NCI-H748 (cell line): Measurements from ENCODE around the gene MRPS12.

Experiments
- DNase-seq: peaks from one replicate; lab custom pipeline; 2025; ENCODE audit not compliant: unreplicated experiment; lab: John Stamatoyannopoulos, UW

The MRPS12 gene

GRCh38 chr19:38971672-38972071, 40.9 kb downstream of the MRPS12 start:
- no peak for DNase-seq

- no peak for DNase-seq
These were observed 44.0 kb downstream of the MRPS12 start for GRCh38 chr19:38974624-38975213.

- no peak for DNase-seq
These were observed 44.6 kb downstream of the MRPS12 start, which contains the start of gene FBXO17 for GRCh38 chr19:38975214-38975860. TSS of gene FBXO17 (minus strand) at chr19:38975742. CDS start at chr19:38950319, 25,423 bp downstream.

GRCh38 chr19:38975861-38976271, 45.1 kb downstream of the MRPS12 start:
- peak; percentile 31 for DNase-seq

- DNase-seq, result no peak
These were observed 46.9 kb downstream of the MRPS12 start for GRCh38 chr19:38977445-38978325.

GRCh38 chr19:38978326-38978689, 47.6 kb downstream of the MRPS12 start:
- no peak for DNase-seq

GRCh38 chr19:38979812-38980211, 49.1 kb downstream of the MRPS12 start:
- no peak for DNase-seq

- no peak for DNase-seq
These were observed 50.0 kb downstream of the MRPS12 start for GRCh38 chr19:38980583-38981374.
